Measurements from ENCODE around the gene TNRC6C.
"Not testable (repeated sequence)": the region's sequence is repeated elsewhere in the genome, so short reads cannot be mapped to it uniquely, and the experiment has no call there.

TNRC6C gene

GRCh38 chr17:78064708-78065107 is 106.2 kb downstream of the TNRC6C start:
- DNase-seq (ENCODE audit: insufficient read length, low spot score): no peak
- no peak for FAIRE-seq
- TF ChIP-seq POLR2A (IDR thresholded peaks at IDR 0.05; ENCODE audit: low read depth, low read length): no peak

DNA sequence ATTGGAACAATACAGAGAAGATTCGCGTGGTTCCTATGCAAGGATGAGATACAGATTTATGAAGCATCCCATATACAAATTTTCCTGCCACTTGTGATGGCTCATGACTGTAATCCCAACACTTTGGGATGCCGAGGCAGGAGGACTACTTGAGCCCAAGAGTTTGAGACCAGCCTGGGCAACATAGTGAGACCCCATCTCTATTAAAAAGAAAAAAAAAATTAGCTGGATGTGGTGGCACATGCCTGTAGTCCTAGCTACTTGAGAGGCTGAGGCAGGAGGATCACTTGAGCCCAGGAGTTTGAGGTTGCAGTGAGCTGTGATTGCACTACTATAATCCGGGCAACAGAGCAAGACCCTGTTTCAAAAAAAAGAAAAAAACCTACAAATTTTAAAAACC is 108.5 kb downstream of the TNRC6C start:
- not testable (repeated sequence) for FAIRE-seq; DNase-seq (ENCODE audit: insufficient read length, low spot score)

GRCh38 chr17:78069695-78070094 is 111.2 kb downstream of the TNRC6C start:
- TF ChIP-seq POLR2A (IDR thresholded peaks at IDR 0.05; ENCODE audit: low read depth, low read length): no peak
- FAIRE-seq: no peak
- DNase-seq (ENCODE audit: insufficient read length, low spot score): no peak

GRCh38 chr17:78072961-78073360 is 114.5 kb downstream of the TNRC6C start:
- TF ChIP-seq POLR2A (IDR thresholded peaks at IDR 0.05; ENCODE audit: low read depth, low read length): no peak
- no peak for FAIRE-seq
- no peak for DNase-seq (ENCODE audit: insufficient read length, low spot score)

DNA sequence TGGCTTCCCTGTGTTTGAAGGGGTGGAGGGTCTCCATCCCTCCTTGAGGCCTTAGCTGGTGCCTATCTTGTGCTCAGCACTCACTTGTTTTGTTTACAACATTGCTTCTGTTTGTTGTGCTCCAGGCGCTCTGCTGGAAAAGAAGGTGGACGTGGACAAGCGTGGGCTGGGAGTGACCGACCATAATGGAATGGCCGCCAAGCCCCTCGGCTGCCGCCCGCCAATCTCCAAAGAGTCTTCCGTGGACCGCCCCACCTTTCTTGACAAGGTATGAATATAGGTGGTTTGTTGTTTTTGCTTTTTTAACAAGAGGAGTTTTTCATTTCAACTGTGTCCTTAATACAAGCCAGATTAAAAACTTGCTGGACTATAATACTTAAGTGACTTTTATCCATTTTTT is 116.5 kb downstream of the TNRC6C start:
- FAIRE-seq: no peak
- no peak for TF ChIP-seq POLR2A (IDR thresholded peaks at IDR 0.05; ENCODE audit: low read depth, low read length)
- no peak for DNase-seq (ENCODE audit: insufficient read length, low spot score)

DNA sequence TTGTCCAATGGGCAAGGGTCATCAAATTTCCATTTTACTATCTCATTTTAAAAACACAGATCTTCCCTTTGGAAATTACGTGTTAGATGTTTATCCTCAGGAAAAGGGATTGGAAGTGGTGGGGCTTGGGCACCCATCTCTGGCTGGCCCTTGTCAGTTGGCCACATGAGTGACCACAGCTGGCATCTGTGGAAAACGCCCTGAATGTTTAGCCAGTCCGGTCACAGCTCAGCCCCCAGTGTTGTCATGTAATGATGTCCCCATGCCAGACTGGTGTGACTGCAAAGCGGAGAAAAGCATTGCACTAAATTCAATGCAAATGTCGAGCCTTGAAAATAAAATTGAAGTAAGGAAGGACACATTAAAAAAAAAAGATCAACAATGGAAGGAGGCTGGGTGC is 117.0 kb downstream of the TNRC6C start:
- DNase-seq (ENCODE audit: insufficient read length, low spot score) (no peak), FAIRE-seq (no peak)
- no peak for TF ChIP-seq POLR2A (IDR thresholded peaks at IDR 0.05; ENCODE audit: low read depth, low read length)

GRCh38 chr17:78079253-78079652 is 120.8 kb downstream of the TNRC6C start:
- DNase-seq (ENCODE audit: insufficient read length, low spot score): no peak
- no peak for FAIRE-seq
- TF ChIP-seq POLR2A (IDR thresholded peaks at IDR 0.05; ENCODE audit: low read depth, low read length): no peak

- no peak for TF ChIP-seq POLR2A (IDR thresholded peaks at IDR 0.05; ENCODE audit: low read depth, low read length)
- FAIRE-seq: no peak
- DNase-seq (ENCODE audit: insufficient read length, low spot score): no peak
These were observed 123.0 kb downstream of the TNRC6C start for GRCh38 chr17:78081551-78081950.

GRCh38 chr17:78082355-78082872 is 123.9 kb downstream of the TNRC6C start:
- DNase-seq (ENCODE audit: insufficient read length, low spot score); FAIRE-seq: not testable (repeated sequence)

- DNase-seq (ENCODE audit: insufficient read length, low spot score) (no peak), FAIRE-seq (no peak)
These were observed 124.5 kb downstream of the TNRC6C start for GRCh38 chr17:78082988-78083387.

GRCh38 chr17:78086740-78087139 is 128.2 kb downstream of the TNRC6C start:
- TF ChIP-seq POLR2A (IDR thresholded peaks at IDR 0.05; ENCODE audit: low read depth, low read length): no peak
- DNase-seq (ENCODE audit: insufficient read length, low spot score): no peak
- no peak for FAIRE-seq

More at GRCh38 chr17:78082988-78083387, 124.5 kb downstream of the TNRC6C start:
- TF ChIP-seq POLR2A (IDR thresholded peaks at IDR 0.05; ENCODE audit: low read depth, low read length): no peak

DNA sequence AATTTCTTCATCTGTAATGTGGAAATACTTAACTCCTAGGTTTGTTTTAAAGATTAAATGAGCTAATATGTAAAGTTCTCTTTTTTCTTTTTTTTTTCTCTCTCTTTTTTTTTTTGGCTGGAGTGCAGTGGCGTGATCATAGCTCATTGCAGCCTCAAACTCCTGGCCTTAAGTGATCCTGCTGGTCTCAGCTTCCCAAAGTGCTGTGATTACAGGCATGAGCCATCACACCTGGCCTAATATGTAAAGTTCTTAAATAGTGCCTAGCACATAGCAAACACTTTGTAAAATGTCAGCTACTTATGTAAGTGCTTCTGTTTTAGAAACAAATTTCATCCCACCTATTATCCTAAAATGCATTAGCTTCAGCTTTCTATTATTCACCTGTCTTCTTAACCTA is 130.0 kb downstream of the TNRC6C start:
- no peak for TF ChIP-seq POLR2A (IDR thresholded peaks at IDR 0.05; ENCODE audit: low read depth, low read length)
- DNase-seq (ENCODE audit: insufficient read length, low spot score) (no peak), FAIRE-seq (no peak)

DNA sequence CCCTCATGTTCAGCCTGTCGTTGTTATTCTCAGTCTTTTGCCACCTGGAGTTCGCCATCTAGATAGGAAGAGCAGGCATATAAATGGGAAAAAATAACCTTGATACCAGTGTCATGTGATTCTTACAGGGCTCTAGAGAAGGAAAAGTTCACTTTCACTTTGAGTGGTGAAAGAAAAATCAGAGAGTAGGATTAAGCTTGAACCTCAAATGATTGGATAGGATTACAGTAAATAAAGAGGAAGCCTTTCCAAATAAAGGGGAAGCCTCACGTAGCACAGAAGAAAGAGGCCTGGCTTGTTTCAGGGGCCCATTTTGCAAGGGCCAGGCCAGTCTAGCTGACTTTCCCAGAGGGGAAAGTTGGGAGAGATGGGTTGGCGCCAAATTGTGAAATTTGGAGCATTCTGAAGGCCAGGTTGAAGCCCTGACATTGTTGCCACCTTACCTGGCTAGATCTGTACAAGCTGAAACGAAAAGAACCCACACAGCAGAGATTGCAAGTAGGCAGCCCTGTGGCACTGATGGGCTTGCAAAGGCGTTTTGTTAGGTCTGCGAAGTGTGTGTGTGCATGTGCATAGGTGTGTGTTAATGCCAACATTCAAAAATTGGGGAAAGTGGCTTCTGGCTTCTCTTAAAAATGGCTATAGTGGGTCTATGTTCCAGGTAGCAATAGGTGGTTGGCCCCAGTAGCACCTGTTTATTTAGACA is 131.2 kb downstream of the TNRC6C start:
- no peak for TF ChIP-seq POLR2A (IDR thresholded peaks at IDR 0.05; ENCODE audit: low read depth, low read length)
- FAIRE-seq (no peak), DNase-seq (ENCODE audit: insufficient read length, low spot score) (no peak)

DNA sequence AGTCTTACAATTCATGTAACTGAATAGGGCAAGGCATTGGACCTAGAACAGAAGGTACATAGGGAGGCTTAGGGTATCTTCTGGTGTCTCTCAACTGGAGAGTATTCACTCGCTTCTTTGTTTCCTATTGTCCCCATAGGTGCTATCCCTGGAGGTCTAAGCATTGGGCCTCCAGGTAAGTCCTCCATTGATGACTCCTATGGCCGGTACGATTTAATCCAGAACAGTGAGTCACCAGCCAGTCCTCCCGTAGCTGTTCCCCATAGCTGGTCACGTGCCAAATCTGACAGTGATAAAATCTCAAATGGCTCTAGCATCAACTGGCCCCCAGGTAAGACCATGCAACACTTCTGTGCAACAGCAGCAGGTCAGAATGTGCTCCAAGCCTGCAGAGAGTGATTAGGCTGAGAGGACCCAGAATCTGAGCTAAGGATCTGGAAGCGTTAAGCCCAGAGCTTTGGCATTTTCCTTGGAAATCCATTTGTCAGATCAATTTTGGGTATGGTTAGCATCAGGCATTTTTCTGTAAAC is 134.4 kb downstream of the TNRC6C start:
- no peak for FAIRE-seq
- TF ChIP-seq POLR2A (IDR thresholded peaks at IDR 0.05; ENCODE audit: low read depth, low read length): no peak
- DNase-seq (ENCODE audit: insufficient read length, low spot score): no peak

GRCh38 chr17:78095035-78095434 is 136.5 kb downstream of the TNRC6C start:
- DNase-seq (ENCODE audit: insufficient read length, low spot score) (no peak), FAIRE-seq (no peak)
- no peak for TF ChIP-seq POLR2A (IDR thresholded peaks at IDR 0.05; ENCODE audit: low read depth, low read length)
